GM21619 (cell line): ENCODE results near the gene BABAM1.
A peak's percentile ranks its signal among the peaks of the same experiment; 100 is the strongest.
"Not testable (repeated sequence)": the region's sequence is repeated elsewhere in the genome, so short reads cannot be mapped to it uniquely, and the experiment has no call there.

Source experiments
- ATAC-seq: cut with Tn5 transposase; IDR thresholded peaks from one replicate; pipeline ENCODE4 v1.9.1; 2021; ENCODE audit not compliant: unreplicated experiment

The BABAM1 gene

GRCh38 chr19:17268754-17269153 is 1.5 kb downstream of the BABAM1 start:
- ATAC-seq = no peak

- ATAC-seq = not testable (repeated sequence)
Observed at GRCh38 chr19:17274892-17275291, 7.6 kb downstream of the BABAM1 start.

GRCh38 chr19:17275441-17276175 is 8.4 kb downstream of the BABAM1 start:
- no peak for ATAC-seq

- ATAC-seq = no peak
Observed at GRCh38 chr19:17279436-17279835, 12.2 kb downstream of the BABAM1 start.

- no peak for ATAC-seq
Observed at GRCh38 chr19:17281391-17282304, 14.4 kb downstream of the BABAM1 start, which contains the start of gene ANKLE1. Gene ANKLE1, plus strand, starts transcription at chr19:17281901. Its CDS starts 20 bp downstream, at chr19:17281921.

GRCh38 chr19:17282488-17283125 is 15.4 kb downstream of the BABAM1 start:
- peak; percentile 66 for ATAC-seq

- no peak for ATAC-seq
Observed at GRCh38 chr19:17283504-17283996, 16.3 kb downstream of the BABAM1 start.

GRCh38 chr19:17285415-17286135 is 18.3 kb downstream of the BABAM1 start:
- no peak for ATAC-seq

GRCh38 chr19:17286263-17286662 is 19.0 kb downstream of the BABAM1 start:
- ATAC-seq = no peak

GRCh38 chr19:17286752-17287151 is 19.5 kb downstream of the BABAM1 start:
- ATAC-seq = no peak

GRCh38 chr19:17289489-17289888 is 22.2 kb downstream of the BABAM1 start:
- no peak for ATAC-seq

- peak; percentile 77 for ATAC-seq
Observed at GRCh38 chr19:17292301-17293074, 25.2 kb downstream of the BABAM1 start.

GRCh38 chr19:17293605-17294004 is 26.4 kb downstream of the BABAM1 start:
- ATAC-seq = no peak

- no peak for ATAC-seq
Observed at GRCh38 chr19:17294051-17294891, 27.0 kb downstream of the BABAM1 start.

- not testable (repeated sequence) for ATAC-seq
Observed at GRCh38 chr19:17295551-17295950, 28.3 kb downstream of the BABAM1 start.

GRCh38 chr19:17296273-17296672 is 29.0 kb downstream of the BABAM1 start:
- no peak for ATAC-seq

- ATAC-seq = no peak
Observed at GRCh38 chr19:17296976-17297375, 29.7 kb downstream of the BABAM1 start.

GRCh38 chr19:17300992-17301619 is 33.9 kb downstream of the BABAM1 start:
- no peak for ATAC-seq
